Calu3 (cell line): ENCODE results near the gene RHCG. TPM values are rescaled to one million over a fixed set of nuclear protein-coding genes. Genes with fewer than 3 reads are reported as not detected.

ENCODE experiments used
- BruUV-seq: library from RNA; stranded (reverse); fragments of 400-500 nt; replicated peaks from 2 replicates; lab custom pipeline; 2021; lab: Mats Ljungman, UMichigan
- CTCF ChIA-PET: fragments of 300-600 bp; sonication (Branson Sonifier 250); formaldehyde crosslinking; loops from one replicate; lab custom pipeline; 2022; ENCODE audit warnings: antibody characterized with exemption; lab: Charles Lee
- DNase-seq: peaks from one replicate; pipeline ENCODE4 v3.0.0; 2022
- H3K27ac Mint-ChIP-seq: one replicate; pipeline ENCODE4 v1.8.0; 2022; ENCODE audit warnings: mixed read lengths; ENCODE audit not compliant: unreplicated experiment
- H3K27me3 Mint-ChIP-seq: one replicate; pipeline ENCODE4 v1.8.0; 2022; ENCODE audit warnings: mixed read lengths; ENCODE audit not compliant: unreplicated experiment
- H3K36me3 Mint-ChIP-seq: one replicate; pipeline ENCODE4 v1.8.0; 2022; ENCODE audit warnings: mild to moderate bottlenecking, moderate library complexity, mixed read lengths; ENCODE audit not compliant: insufficient read depth, unreplicated experiment
- H3K4me1 Mint-ChIP-seq: one replicate; pipeline ENCODE4 v1.8.0; 2022; ENCODE audit warnings: mild to moderate bottlenecking, low read depth, mixed read lengths; ENCODE audit not compliant: unreplicated experiment
- H3K4me3 Mint-ChIP-seq: one replicate; pipeline ENCODE4 v1.8.0; 2022; ENCODE audit warnings: mild to moderate bottlenecking, low read depth, moderate library complexity, mixed read lengths; ENCODE audit not compliant: unreplicated experiment
- H3K9me3 Mint-ChIP-seq: one replicate; pipeline ENCODE4 v1.8.0; 2022; ENCODE audit warnings: low read depth, mixed read lengths; ENCODE audit not compliant: unreplicated experiment
- intact Hi-C: fragments of 100-400 bp; cut with micrococcal nuclease; formaldehyde crosslinking; loops from one replicate; pipeline ENCODE4 v1.10.0; 2022; ENCODE audit not compliant: unreplicated experiment
- total RNA-seq: library from RNA; stranded (reverse); gene quantifications from 2 replicates; pipeline ENCODE4 v1.2.3, GENCODE V29; 2022
- TF ChIP-seq, protein P1 (sequence below): fragments of 200-600 bp; IDR thresholded peaks from one replicate; pipeline ENCODE4 v1.8.0; 2022; ENCODE audit warnings: antibody characterized with exemption; ENCODE audit not compliant: unreplicated experiment

RHCG gene
- total RNA-seq, 1 experiment from 2014 or later, result 0.59 TPM

DNA sequence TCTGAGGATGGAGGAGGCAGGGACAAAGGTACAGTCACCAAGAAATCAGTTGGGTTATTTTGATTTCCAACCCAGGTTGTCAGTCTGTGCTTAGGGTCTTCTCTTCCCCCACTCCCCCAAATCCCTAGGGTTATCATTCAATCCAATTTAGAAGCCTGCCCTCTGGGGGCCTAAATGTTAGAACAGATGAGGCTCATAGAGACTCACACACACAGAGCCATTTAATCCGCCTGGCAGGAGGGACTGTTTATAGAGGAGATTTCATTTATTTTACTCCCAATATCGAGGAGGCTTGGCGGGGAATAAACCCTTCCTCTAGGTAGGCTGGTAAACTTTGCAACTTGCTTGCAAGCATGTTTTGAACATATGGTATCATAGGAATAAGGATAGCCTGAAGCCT is 52.8 kb downstream of the RHCG start:
- intact Hi-C loops, result loop anchor here (2.0 kb wide), 1 partner anchor 113 kb away; no protein-coding TSS in a partner anchor
- CTCF ChIA-PET, result interaction anchor here (0.7 to 2.5 kb wide), 4 partner anchors 13 to 527 kb away, joined by 3 to 14 read pairs (median 4); no protein-coding TSS in a partner anchor
- no TSS peak for BruUV-seq
- H3K36me3 Mint-ChIP-seq, result no peaks in the 10 kb centered on the region
- DNase-seq, result no peak
- H3K4me3 Mint-ChIP-seq, result no peak overlapping the region
- no peaks in the 10 kb centered on the region for H3K4me1 Mint-ChIP-seq
- peaks cover 87% of the 10 kb centered on the region for H3K27me3 Mint-ChIP-seq
- H3K9me3 Mint-ChIP-seq, result no peaks in the 10 kb centered on the region
- no peak overlapping the region for H3K27ac Mint-ChIP-seq
- TF ChIP-seq, protein P1, sequence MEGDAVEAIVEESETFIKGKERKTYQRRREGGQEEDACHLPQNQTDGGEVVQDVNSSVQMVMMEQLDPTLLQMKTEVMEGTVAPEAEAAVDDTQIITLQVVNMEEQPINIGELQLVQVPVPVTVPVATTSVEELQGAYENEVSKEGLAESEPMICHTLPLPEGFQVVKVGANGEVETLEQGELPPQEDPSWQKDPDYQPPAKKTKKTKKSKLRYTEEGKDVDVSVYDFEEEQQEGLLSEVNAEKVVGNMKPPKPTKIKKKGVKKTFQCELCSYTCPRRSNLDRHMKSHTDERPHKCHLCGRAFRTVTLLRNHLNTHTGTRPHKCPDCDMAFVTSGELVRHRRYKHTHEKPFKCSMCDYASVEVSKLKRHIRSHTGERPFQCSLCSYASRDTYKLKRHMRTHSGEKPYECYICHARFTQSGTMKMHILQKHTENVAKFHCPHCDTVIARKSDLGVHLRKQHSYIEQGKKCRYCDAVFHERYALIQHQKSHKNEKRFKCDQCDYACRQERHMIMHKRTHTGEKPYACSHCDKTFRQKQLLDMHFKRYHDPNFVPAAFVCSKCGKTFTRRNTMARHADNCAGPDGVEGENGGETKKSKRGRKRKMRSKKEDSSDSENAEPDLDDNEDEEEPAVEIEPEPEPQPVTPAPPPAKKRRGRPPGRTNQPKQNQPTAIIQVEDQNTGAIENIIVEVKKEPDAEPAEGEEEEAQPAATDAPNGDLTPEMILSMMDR, result no peak

DNA sequence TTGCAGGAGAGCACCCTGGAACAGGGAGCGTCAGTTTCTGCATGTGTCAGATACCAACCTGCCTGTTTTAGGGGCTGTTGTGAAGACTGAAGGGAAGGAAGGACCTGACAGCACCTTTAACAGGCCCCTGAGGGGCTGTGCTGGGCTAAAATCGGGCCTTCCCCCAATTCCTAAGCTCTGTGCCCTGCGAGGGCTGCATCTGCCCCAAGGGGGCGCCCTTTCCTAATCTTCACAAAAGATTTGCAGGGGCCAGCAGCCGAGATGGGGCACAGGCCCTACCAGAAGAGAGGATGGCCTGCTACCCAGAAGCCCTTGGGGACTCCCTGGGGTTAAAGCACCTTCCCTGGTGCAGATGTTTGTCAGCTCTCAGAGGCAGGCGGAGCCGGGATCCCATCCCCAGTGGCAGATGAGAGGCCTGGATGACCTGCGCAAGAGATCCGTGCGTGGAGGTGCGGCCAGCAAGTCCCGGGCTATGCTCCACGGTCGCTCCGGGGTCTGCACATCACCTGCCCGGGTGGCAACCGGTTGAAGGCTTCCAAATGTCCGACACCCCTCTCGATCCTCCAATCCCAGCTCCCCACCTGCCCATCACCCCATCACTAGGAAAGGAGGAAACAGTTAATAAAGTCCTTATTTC is 53.6 kb downstream of the RHCG start:
- no TSS peak for BruUV-seq
- Mint-ChIP-seq H3K4me3 (no peak overlapping the region), H3K4me1 (no peaks in the 10 kb centered on the region), H3K9me3 (no peaks in the 10 kb centered on the region), H3K27ac (no peak overlapping the region), H3K36me3 (no peaks in the 10 kb centered on the region), H3K27me3 (peaks cover 87% of the 10 kb centered on the region)
- TF ChIP-seq, protein P1, result peak; percentile 53
- DNase-seq, result peak; percentile 74
- CTCF ChIA-PET, result interaction anchor here (0.6 to 2.5 kb wide), 6 partner anchors 28 to 133 kb away, joined by 3 to 14 read pairs (median 4); partner anchors contain the start of gene TICRR
- intact Hi-C loops, result loop anchor here (2.0 kb wide), 1 partner anchor 114 kb away; no protein-coding TSS in a partner anchor

DNA sequence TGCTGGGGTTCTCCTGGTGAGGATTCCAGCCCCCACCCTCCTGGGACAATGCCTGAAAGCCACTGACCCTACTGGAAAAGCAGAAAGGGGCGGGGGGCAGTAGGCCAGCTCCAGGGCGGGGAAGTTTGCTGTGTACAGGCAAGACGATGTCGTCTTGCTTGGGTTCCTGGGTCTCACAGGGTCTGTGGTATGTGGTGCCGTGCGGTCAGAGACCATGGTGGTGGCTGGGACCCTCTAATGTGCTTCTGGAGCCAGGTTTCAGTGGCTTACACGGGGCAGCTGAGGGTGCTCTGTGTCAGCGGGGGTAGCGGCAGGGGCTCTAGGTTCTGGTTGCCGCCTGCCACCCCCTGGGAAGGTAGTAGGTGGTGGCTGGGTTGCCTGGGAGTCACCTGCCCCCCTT is 54.2 kb downstream of the RHCG start:
- no peaks in the 10 kb centered on the region for H3K4me1 Mint-ChIP-seq
- CTCF ChIA-PET, result interaction anchor here (0.6 to 2.5 kb wide), 7 partner anchors 8 to 133 kb away, joined by 3 to 14 read pairs (median 4); partner anchors contain the start of gene TICRR
- H3K36me3 Mint-ChIP-seq, result no peaks in the 10 kb centered on the region
- no peaks in the 10 kb centered on the region for H3K9me3 Mint-ChIP-seq
- no peak overlapping the region for H3K27ac Mint-ChIP-seq
- TF ChIP-seq, protein P1, result no peak
- intact Hi-C loops, result loop anchor here (2.0 kb wide), 1 partner anchor 115 kb away; no protein-coding TSS in a partner anchor
- no peak for DNase-seq
- no TSS peak for BruUV-seq
- no peak overlapping the region for H3K4me3 Mint-ChIP-seq
- H3K27me3 Mint-ChIP-seq, result peaks cover 87% of the 10 kb centered on the region

DNA sequence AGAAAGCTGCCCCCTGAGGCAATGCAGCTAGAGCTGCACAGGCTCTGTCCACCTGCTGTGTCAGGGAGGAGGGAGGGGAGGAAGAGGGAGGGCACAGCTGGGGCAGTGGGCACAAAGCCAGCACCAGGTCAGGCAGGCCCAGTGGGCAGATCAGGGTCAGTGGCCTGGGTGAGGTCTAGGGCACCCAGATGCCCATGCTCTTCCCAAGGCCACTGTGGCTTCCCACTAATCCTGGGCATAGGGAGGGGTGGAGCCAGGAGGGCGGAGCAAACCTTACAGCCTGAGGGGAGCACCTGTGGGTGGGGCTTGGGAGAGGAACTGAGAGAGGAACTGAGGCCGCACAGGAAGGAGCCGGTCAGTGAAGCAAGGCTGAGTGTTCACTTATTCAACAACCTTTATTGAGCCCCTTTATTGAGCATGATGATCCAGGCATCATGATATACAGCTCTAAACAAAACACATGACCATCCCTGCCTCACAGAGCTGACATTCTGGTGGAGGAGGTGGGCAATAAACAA is 55.0 kb downstream of the RHCG start:
- no TSS peak for BruUV-seq
- Mint-ChIP-seq H3K36me3 (no peaks in the 10 kb centered on the region), H3K4me1 (peaks cover 5% of the 10 kb centered on the region), H3K27ac (no peak overlapping the region), H3K4me3 (no peak overlapping the region), H3K27me3 (peaks cover 87% of the 10 kb centered on the region), H3K9me3 (no peaks in the 10 kb centered on the region)
- intact Hi-C loops, result no loop called here
- peak; percentile 23 for DNase-seq
- CTCF ChIA-PET, result interaction anchor here (1.1 kb wide), 1 partner anchor 9 kb away, joined by 3 read pairs; no protein-coding TSS in a partner anchor
- TF ChIP-seq, protein P1, result no peak
